A549 (cell line): ENCODE results near the gene PDLIM5. TPM values are rescaled to one million over a fixed set of nuclear protein-coding genes. Genes with fewer than 3 reads are reported as not detected.
A peak's percentile ranks its signal among the peaks of the same experiment; 100 is the strongest.

Experiments
- ATAC-seq, 2 experiments: fragments of 200-7000 bp in 1 of 2; fragments of >200 bp in 1 of 2; cut with Nextera tagmentation in 1 of 2; cut with Tn5 transposase in 1 of 2; 3 replicates each; pipeline versions ENCODE4 v1.8.0 to v1.9.1; 2018 to 2020; ENCODE audit warnings: mild to moderate bottlenecking in 1 of 2, moderate library complexity in 1 of 2
- CTCF ChIA-PET: fragments of 300-600 bp; sonication (Branson Sonifier 250); formaldehyde crosslinking; extraction: SDS; loops from one replicate; lab custom pipeline; 2021; ENCODE audit warnings: antibody characterized with exemption, inconsistent platforms; lab: Yijun Ruan, JAX
- POLR2A ChIA-PET: fragments of 350-600 bp; formaldehyde crosslinking; extraction: SDS; loops from one replicate; lab custom pipeline; 2021; ENCODE audit warnings: antibody characterized with exemption, inconsistent platforms; lab: Yijun Ruan, JAX
- DNase-seq, 2 experiments: peaks; one replicate each; pipeline versions ENCODE4 v3.0.0 to v3.0.0-alpha.2; 2011 to 2016; ENCODE audit warnings: low read depth in 1 of 2, low spot score in 1 of 2
- FAIRE-seq: peaks from 2 replicates; lab custom pipeline; 2011; peaks lifted over from hg19 to GRCh38; lab: Jason Lieb, UNC
- H3K27ac ChIP-seq, 2 experiments: fragments of >200 bp; sonication (Bioruptor Twin); formaldehyde crosslinking; 3 replicates each; pipeline ENCODE4 v1.5.1; 2016 to 2017
- H3K4me1 ChIP-seq: fragments of >200 bp; sonication (Bioruptor Twin); formaldehyde crosslinking; 3 replicates; pipeline ENCODE4 v1.6.1; 2016
- H3K4me2 ChIP-seq: fragments of >200 bp; sonication (Bioruptor Twin); formaldehyde crosslinking; 3 replicates; pipeline ENCODE4 v1.6.1; 2016
- H3K4me3 ChIP-seq: fragments of >200 bp; sonication (Bioruptor Twin); formaldehyde crosslinking; 3 replicates; pipeline ENCODE4 v1.5.1; 2016
- H3K9me3 ChIP-seq: fragments of >200 bp; sonication (Bioruptor Twin); formaldehyde crosslinking; 3 replicates; pipeline ENCODE4 v1.6.1; 2016
- BHLHE40 ChIP-seq: IDR thresholded peaks from 2 replicates; pipeline ENCODE4 v1.6.1; 2012; ENCODE audit warnings: low read depth, low read length, inconsistent platforms
- CBX8 ChIP-seq: fragments of 200-600 bp; sonication (generic); IDR thresholded peaks from 2 replicates; pipeline ENCODE4 v1.6.1; 2016
- CHD2 ChIP-seq: fragments of 150-350 bp; IDR thresholded peaks from 2 replicates; pipeline ENCODE4 v1.6.1; 2014; ENCODE audit warnings: low read length; ENCODE audit not compliant: partially characterized antibody
- FOSB ChIP-seq: fragments of 250-450 bp; sonication (Bioruptor Pico); IDR thresholded peaks from 2 replicates; pipeline ENCODE4 v1.5.0; 2020; ENCODE audit warnings: mild to moderate bottlenecking, moderate library complexity
- FOXS1 ChIP-seq: fragments of 250-450 bp; sonication (Bioruptor Pico); IDR thresholded peaks from 2 replicates; pipeline ENCODE4 v1.5.0; 2020; ENCODE audit warnings: mild to moderate bottlenecking, moderate library complexity
- GATA3 ChIP-seq: IDR thresholded peaks from 2 replicates; pipeline ENCODE4 v1.6.1; 2012; ENCODE audit warnings: borderline replicate concordance
- HOXB5 ChIP-seq: fragments of 250-450 bp; sonication (Bioruptor Pico); IDR thresholded peaks from 2 replicates; pipeline ENCODE4 v1.5.0; 2020; ENCODE audit warnings: mild to moderate bottlenecking, moderate library complexity
- MAFK ChIP-seq: fragments of 450-650 bp; IDR thresholded peaks from 2 replicates; pipeline ENCODE4 v1.6.1; 2014; ENCODE audit not compliant: partially characterized antibody
- MYC ChIP-seq: IDR thresholded peaks from 2 replicates; pipeline ENCODE4 v1.6.1; 2012; ENCODE audit warnings: mild to moderate bottlenecking, inconsistent platforms, low read length, improper control_type of control experiment, borderline replicate concordance
- PHF8 ChIP-seq: fragments of 200-600 bp; sonication (generic); IDR thresholded peaks from 2 replicates; pipeline ENCODE4 v1.6.1; 2016; ENCODE audit warnings: low read depth, mild to moderate bottlenecking, antibody characterized with exemption, moderate library complexity, borderline replicate concordance
- POLR2AphosphoS2 ChIP-seq: conservative IDR thresholded peaks from 2 replicates; pipeline ENCODE4 v1.6.1; 2012; ENCODE audit warnings: low read length, improper control_type of control experiment, inconsistent platforms
- RCOR1 ChIP-seq: fragments of 150-350 bp; IDR thresholded peaks from 2 replicates; pipeline ENCODE4 v1.6.1; 2014; ENCODE audit warnings: antibody characterized with exemption, low read length, low read depth
- REST ChIP-seq: fragments of 200-600 bp; sonication (generic); IDR thresholded peaks from 2 replicates; pipeline ENCODE4 v1.6.1; 2016; ENCODE audit warnings: antibody characterized with exemption, mild to moderate bottlenecking, moderate library complexity
- TP53 ChIP-seq: fragments of 250-450 bp; sonication (Bioruptor Pico); IDR thresholded peaks from 2 replicates; pipeline ENCODE4 v1.5.0; 2021; ENCODE audit warnings: mild to moderate bottlenecking, moderate library complexity
- ZFP36 ChIP-seq: fragments of 450-650 bp; IDR thresholded peaks from 2 replicates; pipeline ENCODE4 v1.6.1; 2014; ENCODE audit warnings: borderline replicate concordance; ENCODE audit not compliant: partially characterized antibody
- ZNF302 ChIP-seq: fragments of 250-450 bp; sonication (Bioruptor Pico); IDR thresholded peaks from 2 replicates; pipeline ENCODE4 v1.9.0; 2021; ENCODE audit warnings: inconsistent platforms, mild to moderate bottlenecking, moderate library complexity
- ZSCAN20 ChIP-seq: fragments of 250-450 bp; sonication (Bioruptor Pico); IDR thresholded peaks from 2 replicates; pipeline ENCODE4 v1.8.0; 2022; ENCODE audit warnings: mild to moderate bottlenecking, moderate library complexity
- WGBS: methylation state at CpG from one replicate; pipeline ENCODE4 v1.1.6; 2017; ENCODE audit errors: missing lambda C conversion rate; 5-methylcytosine and 5-hydroxymethylcytosine counted together
- polyA plus RNA-seq, 4 experiments: library from polyadenylated mRNA; depleted of rRNA in 3 of 4; stranded (reverse); fragments of >200 nt; fragmentation: RNase III in 1 of 4; extraction: RNeasy Plus Mini Kit Qiagen cat#74134 plus additional on column Dnase treatment in 1 of 4; gene quantifications; 2 replicates in 3 of 4; 3 replicates in 1 of 4; pipeline ENCODE4 v1.2.3, GENCODE V29; 2011 to 2017
- TF ChIP-seq, protein P1 (sequence below): fragments of 150-350 bp; IDR thresholded peaks from 2 replicates; pipeline ENCODE4 v1.6.1; 2014; ENCODE audit warnings: low read depth, mild to moderate bottlenecking, low read length
- TF ChIP-seq, protein P2 (sequence below): fragments of >200 bp; sonication (Bioruptor Twin); formaldehyde crosslinking; IDR thresholded peaks from 2 replicates; pipeline ENCODE4 v1.6.1; 2016
- TF ChIP-seq, protein P3 (sequence below): fragments of 250-450 bp; sonication (Bioruptor Pico); IDR thresholded peaks from 2 replicates; pipeline ENCODE4 v1.5.0; 2020; ENCODE audit warnings: low read depth, mild to moderate bottlenecking, moderate library complexity

The PDLIM5 gene
- polyA plus RNA-seq, 2 of the 4 experiments (the other 2 are of a cell fraction), result 54.2 to 242 TPM

DNA sequence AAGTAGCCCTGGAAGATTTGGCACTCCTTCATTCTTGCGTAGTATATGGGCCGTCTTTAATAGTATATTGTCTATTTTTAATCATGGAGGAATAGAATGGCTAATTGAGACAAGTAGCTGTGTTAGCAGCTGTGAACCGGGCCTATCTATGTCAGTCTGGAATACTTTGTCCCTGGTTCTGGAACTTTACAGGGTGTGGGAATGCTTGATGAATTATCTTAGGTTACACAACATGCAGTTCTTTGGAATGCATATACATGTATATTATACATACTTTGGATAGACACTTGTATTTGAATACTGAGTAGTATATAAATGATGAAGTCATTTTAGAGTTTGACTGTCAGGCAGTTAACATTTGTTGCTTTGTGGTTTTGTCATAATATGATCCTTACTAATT is 37.4 kb downstream of the PDLIM5 start:
- FAIRE-seq (no peak), DNase-seq (no peak), ATAC-seq (peak; percentile 38 to 48; a peak in 4 of 6 replicates)
- Histone ChIP-seq H3K4me2 (peak overlapping the region; percentile 82), H3K4me1 (peaks cover 78% of the 10 kb centered on the region), H3K4me3 (0 out of 3 replicates have a peak overlapping the region, but pooled peaks have one; percentile 15), H3K27ac (peak overlapping the region; percentile 66 to 81), H3K9me3 (no peaks in the 10 kb centered on the region)
- TF ChIP-seq, protein P1, sequence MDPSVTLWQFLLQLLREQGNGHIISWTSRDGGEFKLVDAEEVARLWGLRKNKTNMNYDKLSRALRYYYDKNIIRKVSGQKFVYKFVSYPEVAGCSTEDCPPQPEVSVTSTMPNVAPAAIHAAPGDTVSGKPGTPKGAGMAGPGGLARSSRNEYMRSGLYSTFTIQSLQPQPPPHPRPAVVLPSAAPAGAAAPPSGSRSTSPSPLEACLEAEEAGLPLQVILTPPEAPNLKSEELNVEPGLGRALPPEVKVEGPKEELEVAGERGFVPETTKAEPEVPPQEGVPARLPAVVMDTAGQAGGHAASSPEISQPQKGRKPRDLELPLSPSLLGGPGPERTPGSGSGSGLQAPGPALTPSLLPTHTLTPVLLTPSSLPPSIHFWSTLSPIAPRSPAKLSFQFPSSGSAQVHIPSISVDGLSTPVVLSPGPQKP, result no peak
- TF ChIP-seq RCOR1 (no peak), CHD2 (no peak)
- ChIA-PET POLR2A (no interaction called here), CTCF (no interaction called here)
- 21% methylated on average over 3 of the region's 3 CpGs for WGBS

GRCh38 chr4:94490437-94490836 is 38.7 kb downstream of the PDLIM5 start:
- peak overlapping the region; percentile 82; the same call in 2 of the 3 replicates for H3K4me2 ChIP-seq
- no peak for DNase-seq
- ChIA-PET CTCF (no interaction called here), POLR2A (no interaction called here)
- no peak for FAIRE-seq
- peaks cover 64% of the 10 kb centered on the region for H3K4me1 ChIP-seq
- ATAC-seq, result no peak
- 90% methylated on average over 1 of the region's 1 CpG for WGBS
- peak overlapping the region in 1 of 2 experiments; percentile 66; a peak in 2 of 6 replicates for H3K27ac ChIP-seq
- no peaks in the 10 kb centered on the region for H3K9me3 ChIP-seq
- TF ChIP-seq MAFK (peak; percentile 76), PHF8 (no peak)
- H3K4me3 ChIP-seq, result no peak overlapping the region

DNA sequence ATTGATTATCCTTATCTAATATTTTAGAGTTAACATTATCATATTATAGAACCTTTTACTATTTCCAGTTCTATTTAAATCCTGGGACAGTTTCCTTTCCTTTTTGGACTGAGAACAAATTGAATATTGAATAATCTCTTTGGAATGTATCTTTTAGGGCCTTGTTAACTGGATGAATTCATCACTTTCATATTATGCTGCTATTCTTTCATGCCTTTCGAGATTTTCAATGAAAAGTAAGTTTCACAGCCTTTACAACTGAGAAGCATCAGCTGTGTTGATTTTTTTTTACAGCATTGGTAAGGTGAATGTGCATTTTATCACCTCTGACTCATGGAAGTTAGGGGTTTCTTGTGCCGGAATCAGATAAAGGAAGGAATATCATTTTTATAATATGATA is 39.6 kb downstream of the PDLIM5 start:
- ChIA-PET POLR2A (no interaction called here), CTCF (no interaction called here)

More for the DNA sequence above, 39.6 kb downstream of the PDLIM5 start:
- DNase-seq, result no peak
- Histone ChIP-seq H3K9me3 (no peaks in the 10 kb centered on the region), H3K4me3 (no peak overlapping the region), H3K27ac (peak overlapping the region; percentile 52 to 81; a peak in 5 of 6 replicates), H3K4me1 (peaks cover 55% of the 10 kb centered on the region), H3K4me2 (peak overlapping the region; percentile 82)
- no peak for FAIRE-seq
- WGBS, result 21% methylated on average over 2 of the region's 2 CpGs
- no peak for ATAC-seq
- TF ChIP-seq, protein P2, sequence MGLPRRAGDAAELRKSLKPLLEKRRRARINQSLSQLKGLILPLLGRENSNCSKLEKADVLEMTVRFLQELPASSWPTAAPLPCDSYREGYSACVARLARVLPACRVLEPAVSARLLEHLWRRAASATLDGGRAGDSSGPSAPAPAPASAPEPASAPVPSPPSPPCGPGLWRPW, result no peak
- TF ChIP-seq TP53 (CRISPR knock-in tag) (no peak), ZNF302 (CRISPR knock-in tag) (no peak), MYC (no peak), BHLHE40 (no peak), REST (no peak), FOXS1 (CRISPR knock-in tag) (no peak), ZSCAN20 (CRISPR knock-in tag) (no peak), FOSB (CRISPR knock-in tag) (no peak), MAFK (no peak), GATA3 (no peak), CBX8 (no peak), ZFP36 (no peak), POLR2AphosphoS2 (no peak), HOXB5 (CRISPR knock-in tag) (no peak)
- TF ChIP-seq, protein P3, sequence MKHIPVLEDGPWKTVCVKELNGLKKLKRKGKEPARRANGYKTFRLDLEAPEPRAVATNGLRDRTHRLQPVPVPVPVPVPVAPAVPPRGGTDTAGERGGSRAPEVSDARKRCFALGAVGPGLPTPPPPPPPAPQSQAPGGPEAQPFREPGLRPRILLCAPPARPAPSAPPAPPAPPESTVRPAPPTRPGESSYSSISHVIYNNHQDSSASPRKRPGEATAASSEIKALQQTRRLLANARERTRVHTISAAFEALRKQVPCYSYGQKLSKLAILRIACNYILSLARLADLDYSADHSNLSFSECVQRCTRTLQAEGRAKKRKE (CRISPR knock-in tag), result no peak
